Neural progenitor cell (in vitro differentiated cells): ENCODE measurements around the gene AHI1.

Source experiments
- CTCF ChIP-seq: fragments of 200-600 bp; sonication (generic); IDR thresholded peaks from 2 replicates; pipeline ENCODE4 v1.5.1; 2017; ENCODE audit warnings: antibody characterized with exemption, mild to moderate bottlenecking
- EZH2 ChIP-seq: fragments of 200-600 bp; sonication (generic); IDR thresholded peaks from 2 replicates; pipeline ENCODE4 v1.6.1; 2017; ENCODE audit warnings: antibody characterized with exemption, mild to moderate bottlenecking, moderate library complexity
- EZH2phosphoT487 ChIP-seq: fragments of 200-600 bp; sonication (generic); IDR thresholded peaks from 2 replicates; pipeline ENCODE4 v1.6.1; 2017; ENCODE audit warnings: antibody characterized with exemption

- TF ChIP-seq EZH2phosphoT487 = no peak
- no peak for TF ChIP-seq CTCF
- TF ChIP-seq EZH2 = no peak
Observed at GRCh38 chr6:135257631-135258405, 239.7 kb downstream of the AHI1 start.
